PC-3 (cell line): ENCODE measurements around the gene SIPA1L3. TPM values are rescaled to one million over a fixed set of nuclear protein-coding genes. Genes with fewer than 3 reads are reported as not detected.

Experiments
- ATAC-seq: fragments of 200-7000 bp; cut with Tn5 transposase; 2 replicates; pipeline ENCODE4 v1.9.1; 2020; ENCODE audit warnings: mild to moderate bottlenecking, moderate library complexity
- BruUV-seq: library from RNA; stranded (reverse); fragments of 400-500 nt; replicated peaks from 2 replicates; lab custom pipeline; 2021; lab: Mats Ljungman, UMichigan
- CTCF ChIA-PET: fragments of 300-600 bp; sonication (Branson Sonifier 250); formaldehyde crosslinking; loops from one replicate; lab custom pipeline; 2022; ENCODE audit warnings: antibody characterized with exemption; lab: Charles Lee
- POLR2A ChIA-PET: fragments of 300-600 bp; sonication (Branson Sonifier 250); formaldehyde crosslinking; loops from one replicate; lab custom pipeline; 2022; ENCODE audit warnings: antibody characterized with exemption; ENCODE audit not compliant: unreplicated experiment; lab: Charles Lee
- DNase-seq: peaks from one replicate; pipeline ENCODE4 v3.0.0-alpha.2; 2015
- H2AFZ ChIP-seq: fragments of 300-600 bp; sonication (generic); 2 replicates; pipeline ENCODE4 v1.6.0; 2016; ENCODE audit warnings: antibody characterized with exemption, low read length
- H3F3A ChIP-seq: fragments of 300-600 bp; sonication (generic); one replicate; pipeline ENCODE4 v1.6.0; 2017; ENCODE audit warnings: antibody characterized with exemption, low read length, control low read depth, mild to moderate bottlenecking; ENCODE audit not compliant: unreplicated experiment
- H3K27ac ChIP-seq: fragments of 300-600 bp; sonication (generic); 2 replicates; pipeline ENCODE4 v1.5.1; 2016; ENCODE audit warnings: mild to moderate bottlenecking, low read length
- H3K27me3 ChIP-seq: fragments of 300-600 bp; sonication (generic); 2 replicates; pipeline ENCODE4 v1.6.1; 2016; ENCODE audit warnings: low read length, mixed read lengths
- H3K36me3 ChIP-seq: fragments of 300-600 bp; sonication (generic); 2 replicates; pipeline ENCODE4 v1.6.1; 2016; ENCODE audit warnings: low read depth, mixed run types, low read length, mixed read lengths
- H3K4me1 ChIP-seq: fragments of 300-600 bp; sonication (generic); 2 replicates; pipeline ENCODE4 v1.5.1; 2016; ENCODE audit warnings: low read length; ENCODE audit not compliant: insufficient read depth
- H3K4me2 ChIP-seq: fragments of 300-600 bp; sonication (generic); 2 replicates; pipeline ENCODE4 v1.6.0; 2016; ENCODE audit warnings: low read length
- H3K4me3 ChIP-seq: fragments of 300-600 bp; sonication (generic); 2 replicates; pipeline ENCODE4 v1.5.1; 2016; ENCODE audit warnings: mild to moderate bottlenecking, low read length, mixed read lengths
- H3K79me2 ChIP-seq: fragments of 300-600 bp; sonication (generic); 2 replicates; pipeline ENCODE4 v1.6.1; 2017; ENCODE audit warnings: low read length, mixed read lengths
- H3K9ac ChIP-seq: fragments of 300-600 bp; sonication (generic); 2 replicates; pipeline ENCODE4 v1.6.0; 2016; ENCODE audit warnings: mild to moderate bottlenecking, low read length
- H3K9me2 ChIP-seq: fragments of 300-600 bp; sonication (generic); replicated peaks from 2 replicates; pipeline ENCODE4 v1.6.1; 2016; ENCODE audit warnings: mixed run types, low read length, mixed read lengths
- H3K9me3 ChIP-seq: fragments of 300-600 bp; sonication (generic); 2 replicates; pipeline ENCODE4 v1.6.1; 2016; ENCODE audit warnings: low read length, mixed read lengths
- H4K20me1 ChIP-seq: fragments of 300-600 bp; sonication (generic); 2 replicates; pipeline ENCODE4 v1.6.1; 2016; ENCODE audit warnings: low read length, mixed read lengths
- CTCF ChIP-seq: fragments of 300-600 bp; sonication (generic); conservative IDR thresholded peaks from 2 replicates; pipeline ENCODE4 v1.5.1; 2017; ENCODE audit warnings: antibody characterized with exemption, low read depth, mild to moderate bottlenecking, low read length
- EZH2 ChIP-seq: fragments of 300-600 bp; sonication (generic); IDR thresholded peaks from one replicate; pipeline ENCODE4 v1.6.1; 2017; ENCODE audit warnings: antibody characterized with exemption, mild to moderate bottlenecking, low read length; ENCODE audit not compliant: unreplicated experiment
- EZH2phosphoT487 ChIP-seq: fragments of 300-600 bp; sonication (generic); IDR thresholded peaks from 2 replicates; pipeline ENCODE4 v1.6.1; 2018; ENCODE audit warnings: mild to moderate bottlenecking, antibody characterized with exemption, low read length, borderline replicate concordance
- intact Hi-C: fragments of 100-400 bp; cut with micrococcal nuclease; formaldehyde crosslinking; loops from 2 replicates; pipeline ENCODE4 v1.9.0; 2023
- total RNA-seq: library from RNA; depleted of rRNA; stranded (reverse); fragments of >200 nt; gene quantifications from 2 replicates; pipeline ENCODE4 v1.2.3, GENCODE V29; 2014

Gene SIPA1L3
- total RNA-seq, 1 experiment from 2014 or later = 38.7 TPM

DNA sequence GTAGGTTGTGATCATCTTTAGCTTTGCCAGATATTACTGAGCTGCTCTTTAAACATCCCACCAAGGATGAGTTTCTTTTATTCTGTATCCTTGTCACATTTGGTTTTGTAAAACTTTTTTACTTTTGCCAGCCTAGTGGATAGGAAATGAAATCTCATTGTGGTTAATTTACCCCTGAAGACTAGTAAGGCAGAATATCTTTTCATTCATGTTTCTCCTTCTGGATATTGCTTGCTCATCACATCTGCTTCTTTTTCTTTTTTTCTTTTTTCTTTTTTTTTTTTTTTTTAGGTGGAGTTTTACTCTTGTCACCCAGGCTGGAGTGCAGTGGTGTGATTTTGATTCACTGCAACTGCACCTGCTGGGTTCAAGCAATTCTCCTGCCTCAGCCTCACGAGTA, 31.3 kb downstream of the SIPA1L3 start:
- H4K20me1 ChIP-seq = no peaks in the 10 kb centered on the region
- DNase-seq (no peak), ATAC-seq (no peak)
- no peak overlapping the region for H3K9ac ChIP-seq
- no peaks in the 10 kb centered on the region for H3K27me3 ChIP-seq
- TF ChIP-seq EZH2phosphoT487 = no peak
- TF ChIP-seq CTCF = no peak
- no peak for TF ChIP-seq EZH2
- H3F3A ChIP-seq = peaks cover 4% of the 10 kb centered on the region
- ChIA-PET POLR2A (no interaction called here), CTCF (interaction anchor here (0.5 kb wide), 1 partner anchor 464 kb away, joined by 4 read pairs; no protein-coding TSS in a partner anchor)
- H3K36me3 ChIP-seq = peaks cover 31% of the 10 kb centered on the region
- H3K9me3 ChIP-seq = no peaks in the 10 kb centered on the region
- H3K27ac ChIP-seq = no peak overlapping the region
- H3K4me1 ChIP-seq = peaks cover 41% of the 10 kb centered on the region
- no peak overlapping the region for H3K4me3 ChIP-seq
- no peak overlapping the region for H3K4me2 ChIP-seq
- H3K79me2 ChIP-seq = peaks cover 93% of the 10 kb centered on the region
- intact Hi-C loops = no loop called here
- no peak overlapping the region for H2AFZ ChIP-seq
- no TSS peak for BruUV-seq
- no peaks in the 10 kb centered on the region for H3K9me2 ChIP-seq

GRCh38 chr19:37941782-37942515, 34.9 kb downstream of the SIPA1L3 start:
- Histone ChIP-seq H3K36me3 (peaks cover under 1% of the 10 kb centered on the region), H2AFZ (no peak overlapping the region), H3K4me2 (peak overlapping the region; percentile 84), H3K27me3 (no peaks in the 10 kb centered on the region), H3K9me3 (no peaks in the 10 kb centered on the region), H4K20me1 (no peaks in the 10 kb centered on the region), H3F3A (no peaks in the 10 kb centered on the region), H3K4me3 (peak overlapping the region; percentile 56), H3K9ac (peak overlapping the region; percentile 76), H3K27ac (peak overlapping the region; percentile 99), H3K9me2 (no peaks in the 10 kb centered on the region), H3K4me1 (peaks cover 27% of the 10 kb centered on the region), H3K79me2 (peaks cover 92% of the 10 kb centered on the region)
- ATAC-seq = no peak
- TF ChIP-seq EZH2phosphoT487 (no peak), CTCF (no peak), EZH2 (no peak)
- CTCF ChIA-PET = interaction anchor here (0.7 kb wide), 1 partner anchor 116 kb away, joined by 11 read pairs; no protein-coding TSS in a partner anchor
- POLR2A ChIA-PET = no interaction called here
- no TSS peak for BruUV-seq
- intact Hi-C loops = no loop called here
- peak; percentile 74 for DNase-seq

DNA sequence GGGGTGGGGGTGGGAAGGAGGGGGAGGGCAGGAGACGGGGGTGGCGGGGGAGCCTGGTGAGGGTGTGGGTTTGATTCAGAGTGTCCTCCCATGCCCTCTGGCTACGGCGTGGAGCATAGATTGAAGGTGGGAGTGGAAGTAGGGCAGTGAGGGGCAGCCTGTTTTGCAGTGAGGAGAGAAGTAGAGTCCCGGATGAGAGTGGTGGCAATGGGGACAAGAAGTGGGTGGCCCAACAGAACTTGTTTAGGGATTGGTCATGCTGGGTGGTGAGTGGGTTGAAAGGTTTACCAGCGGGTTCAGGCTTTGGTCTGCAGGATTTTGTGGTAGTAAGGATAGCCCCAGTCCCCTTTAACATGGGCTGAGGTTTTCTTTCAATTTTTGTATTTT, 35.5 kb downstream of the SIPA1L3 start:
- H4K20me1 ChIP-seq = no peaks in the 10 kb centered on the region
- no peaks in the 10 kb centered on the region for H3K9me2 ChIP-seq
- peaks cover 28% of the 10 kb centered on the region for H3K4me1 ChIP-seq
- H3K4me3 ChIP-seq = no peak overlapping the region
- ChIA-PET POLR2A (no interaction called here), CTCF (no interaction called here)
- no peaks in the 10 kb centered on the region for H3K27me3 ChIP-seq
- no peaks in the 10 kb centered on the region for H3K9me3 ChIP-seq
- H3K9ac ChIP-seq = no peak overlapping the region
- ATAC-seq = no peak
- no TSS peak for BruUV-seq
- H3K4me2 ChIP-seq = no peak overlapping the region
- no peak overlapping the region for H2AFZ ChIP-seq
- TF ChIP-seq EZH2 (no peak), EZH2phosphoT487 (no peak)
- no peaks in the 10 kb centered on the region; the same call in 1 of the 2 replicates for H3K36me3 ChIP-seq
- H3F3A ChIP-seq = no peaks in the 10 kb centered on the region
- intact Hi-C loops = no loop called here
- DNase-seq = no peak
- H3K79me2 ChIP-seq = peaks cover 89% of the 10 kb centered on the region
- H3K27ac ChIP-seq = peak overlapping the region; percentile 99
